ENCODE data around the gene SLC30A2.

DNA sequence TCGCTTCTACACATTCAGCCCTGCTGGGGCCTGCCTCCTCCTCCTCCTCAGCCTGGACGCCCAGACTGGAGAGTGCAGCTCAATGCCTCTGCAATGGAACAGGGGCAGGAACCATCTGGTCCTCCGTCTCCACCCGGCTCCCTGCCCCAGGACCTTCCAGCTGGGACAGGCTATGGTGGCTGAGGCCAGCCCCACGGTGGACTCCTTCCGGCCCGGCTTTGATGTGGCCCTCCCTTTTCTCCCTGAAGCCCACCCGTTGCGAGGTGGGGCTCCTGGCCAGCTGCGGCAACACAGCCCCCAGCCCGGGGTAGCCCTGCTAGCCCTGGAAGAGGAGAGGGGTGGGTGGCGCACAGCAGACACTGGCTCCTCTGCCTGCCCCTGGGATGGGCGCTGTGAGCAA is 22.9 kb downstream of the SLC30A2 start:
- TF ChIP-seq ZNF207 (IDR thresholded peaks at IDR 0.05; ENCODE audit: borderline replicate concordance) (no peak), STAT1 (conservative IDR thresholded peaks at IDR 0.05) (no peak), BACH1 (IDR thresholded peaks at IDR 0.05; ENCODE audit: borderline replicate concordance) (no peak), MEF2A (IDR thresholded peaks at IDR 0.05; ENCODE audit: insufficient read depth, low read depth, low read length) (no peak), RB1 (IDR thresholded peaks at IDR 0.05; ENCODE audit: borderline replicate concordance) (no peak), BMI1 (IDR thresholded peaks at IDR 0.05; ENCODE audit: borderline replicate concordance) (no peak), CHD2 (IDR thresholded peaks at IDR 0.05; ENCODE audit: borderline replicate concordance, low read depth, low read length) (no peak), SIX5 (IDR thresholded peaks at IDR 0.05; ENCODE audit: low read depth, low read length, severe bottlenecking) (no peak), POLR2A (IDR thresholded peaks at IDR 0.05; ENCODE audit: low read depth, low read length) (no peak)
- TF ChIP-seq, protein P1, sequence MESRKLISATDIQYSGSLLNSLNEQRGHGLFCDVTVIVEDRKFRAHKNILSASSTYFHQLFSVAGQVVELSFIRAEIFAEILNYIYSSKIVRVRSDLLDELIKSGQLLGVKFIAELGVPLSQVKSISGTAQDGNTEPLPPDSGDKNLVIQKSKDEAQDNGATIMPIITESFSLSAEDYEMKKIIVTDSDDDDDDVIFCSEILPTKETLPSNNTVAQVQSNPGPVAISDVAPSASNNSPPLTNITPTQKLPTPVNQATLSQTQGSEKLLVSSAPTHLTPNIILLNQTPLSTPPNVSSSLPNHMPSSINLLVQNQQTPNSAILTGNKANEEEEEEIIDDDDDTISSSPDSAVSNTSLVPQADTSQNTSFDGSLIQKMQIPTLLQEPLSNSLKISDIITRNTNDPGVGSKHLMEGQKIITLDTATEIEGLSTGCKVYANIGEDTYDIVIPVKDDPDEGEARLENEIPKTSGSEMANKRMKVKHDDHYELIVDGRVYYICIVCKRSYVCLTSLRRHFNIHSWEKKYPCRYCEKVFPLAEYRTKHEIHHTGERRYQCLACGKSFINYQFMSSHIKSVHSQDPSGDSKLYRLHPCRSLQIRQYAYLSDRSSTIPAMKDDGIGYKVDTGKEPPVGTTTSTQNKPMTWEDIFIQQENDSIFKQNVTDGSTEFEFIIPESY (IDR thresholded peaks at IDR 0.05): no peak
- TF ChIP-seq, protein P2, sequence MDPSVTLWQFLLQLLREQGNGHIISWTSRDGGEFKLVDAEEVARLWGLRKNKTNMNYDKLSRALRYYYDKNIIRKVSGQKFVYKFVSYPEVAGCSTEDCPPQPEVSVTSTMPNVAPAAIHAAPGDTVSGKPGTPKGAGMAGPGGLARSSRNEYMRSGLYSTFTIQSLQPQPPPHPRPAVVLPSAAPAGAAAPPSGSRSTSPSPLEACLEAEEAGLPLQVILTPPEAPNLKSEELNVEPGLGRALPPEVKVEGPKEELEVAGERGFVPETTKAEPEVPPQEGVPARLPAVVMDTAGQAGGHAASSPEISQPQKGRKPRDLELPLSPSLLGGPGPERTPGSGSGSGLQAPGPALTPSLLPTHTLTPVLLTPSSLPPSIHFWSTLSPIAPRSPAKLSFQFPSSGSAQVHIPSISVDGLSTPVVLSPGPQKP (IDR thresholded peaks at IDR 0.05; ENCODE audit: low read depth, low read length): no peak
- TF ChIP-seq, protein P3, sequence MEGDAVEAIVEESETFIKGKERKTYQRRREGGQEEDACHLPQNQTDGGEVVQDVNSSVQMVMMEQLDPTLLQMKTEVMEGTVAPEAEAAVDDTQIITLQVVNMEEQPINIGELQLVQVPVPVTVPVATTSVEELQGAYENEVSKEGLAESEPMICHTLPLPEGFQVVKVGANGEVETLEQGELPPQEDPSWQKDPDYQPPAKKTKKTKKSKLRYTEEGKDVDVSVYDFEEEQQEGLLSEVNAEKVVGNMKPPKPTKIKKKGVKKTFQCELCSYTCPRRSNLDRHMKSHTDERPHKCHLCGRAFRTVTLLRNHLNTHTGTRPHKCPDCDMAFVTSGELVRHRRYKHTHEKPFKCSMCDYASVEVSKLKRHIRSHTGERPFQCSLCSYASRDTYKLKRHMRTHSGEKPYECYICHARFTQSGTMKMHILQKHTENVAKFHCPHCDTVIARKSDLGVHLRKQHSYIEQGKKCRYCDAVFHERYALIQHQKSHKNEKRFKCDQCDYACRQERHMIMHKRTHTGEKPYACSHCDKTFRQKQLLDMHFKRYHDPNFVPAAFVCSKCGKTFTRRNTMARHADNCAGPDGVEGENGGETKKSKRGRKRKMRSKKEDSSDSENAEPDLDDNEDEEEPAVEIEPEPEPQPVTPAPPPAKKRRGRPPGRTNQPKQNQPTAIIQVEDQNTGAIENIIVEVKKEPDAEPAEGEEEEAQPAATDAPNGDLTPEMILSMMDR (IDR thresholded peaks at IDR 0.05 in 2 of 3, conservative IDR thresholded peaks at IDR 0.05 in 1 of 3; ENCODE audit: control insufficient read depth in 2 of 3, extremely low read depth in 1 of 3, insufficient read depth in 1 of 3, low read depth in 3 of 3, low read length in 3 of 3): no peak
